HG03460 (cell line): ENCODE results near the gene ATF2.
"Not testable (repeated sequence)": the region's sequence is repeated elsewhere in the genome, so short reads cannot be mapped to it uniquely, and the experiment has no call there.

Experiments
- ATAC-seq: cut with Tn5 transposase; IDR thresholded peaks from one replicate; pipeline ENCODE4 v1.9.1; 2021; ENCODE audit not compliant: unreplicated experiment

Gene ATF2

GRCh38 chr2:175167076-175167791, 769 bp downstream of the ATF2 start:
- peak; percentile 5 for ATAC-seq

- ATAC-seq, result no peak
These were observed 1.7 kb downstream of the ATF2 start for GRCh38 chr2:175166216-175166824.

DNA sequence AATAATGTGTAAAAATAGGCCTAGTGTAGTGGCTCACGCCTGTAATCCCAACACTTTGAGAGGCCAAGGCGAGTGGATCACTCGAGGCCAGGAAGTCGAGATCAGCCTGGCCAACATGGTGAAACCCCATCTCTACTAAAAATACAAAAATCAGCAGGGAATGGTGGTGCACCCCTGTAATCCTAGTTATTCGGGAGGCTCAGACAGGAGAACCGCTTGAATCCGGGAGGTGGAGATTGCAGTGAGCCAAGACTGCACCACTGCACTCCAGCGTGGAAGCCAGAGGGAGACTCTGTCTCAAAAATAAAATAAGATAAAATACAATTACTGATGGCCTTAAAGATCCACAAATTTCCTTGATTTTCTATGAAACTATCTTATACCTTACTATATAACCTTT, 3.8 kb downstream of the ATF2 start:
- ATAC-seq, result no peak

GRCh38 chr2:175158894-175159293, 9.1 kb downstream of the ATF2 start:
- no peak for ATAC-seq

DNA sequence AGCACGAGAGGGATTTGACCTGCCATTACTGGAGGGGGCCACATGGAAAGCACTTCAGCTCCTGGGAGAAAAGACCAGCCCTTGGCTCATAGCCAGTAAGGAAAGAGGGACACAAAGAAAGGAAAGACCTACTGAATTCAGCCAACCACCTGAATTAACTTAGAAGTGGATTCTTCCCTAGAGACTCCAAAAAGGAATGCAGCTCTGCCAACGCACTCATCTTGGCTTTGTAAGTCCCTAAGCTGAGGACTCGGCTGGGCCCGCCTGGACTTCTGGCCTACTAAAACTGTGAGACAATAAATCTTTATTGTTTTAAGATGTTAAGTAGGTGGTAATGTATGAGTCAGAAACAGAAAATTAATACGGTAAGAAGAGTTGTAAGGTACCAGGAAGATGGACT, 11.5 kb downstream of the ATF2 start:
- no peak for ATAC-seq

DNA sequence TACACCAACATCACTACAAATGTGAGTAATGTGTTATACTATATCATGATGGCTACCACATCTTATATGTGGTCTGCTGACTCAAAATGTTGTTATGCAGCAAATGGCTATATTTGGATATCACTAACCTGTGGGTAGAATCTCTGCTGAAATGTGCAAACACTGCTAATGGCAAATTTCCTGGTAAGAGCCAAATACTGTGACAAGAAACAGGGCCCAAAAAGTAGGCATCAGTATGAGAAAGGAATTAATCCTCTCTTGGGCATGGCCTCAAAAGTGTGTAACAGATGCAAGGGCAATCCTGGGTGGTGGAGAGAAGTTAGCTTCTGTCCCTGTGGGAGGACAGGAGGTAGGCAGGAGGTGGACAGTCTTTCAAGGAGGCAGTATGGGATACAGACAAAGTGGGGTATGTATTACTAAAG, 13.3 kb downstream of the ATF2 start:
- peak; percentile 60 for ATAC-seq

DNA sequence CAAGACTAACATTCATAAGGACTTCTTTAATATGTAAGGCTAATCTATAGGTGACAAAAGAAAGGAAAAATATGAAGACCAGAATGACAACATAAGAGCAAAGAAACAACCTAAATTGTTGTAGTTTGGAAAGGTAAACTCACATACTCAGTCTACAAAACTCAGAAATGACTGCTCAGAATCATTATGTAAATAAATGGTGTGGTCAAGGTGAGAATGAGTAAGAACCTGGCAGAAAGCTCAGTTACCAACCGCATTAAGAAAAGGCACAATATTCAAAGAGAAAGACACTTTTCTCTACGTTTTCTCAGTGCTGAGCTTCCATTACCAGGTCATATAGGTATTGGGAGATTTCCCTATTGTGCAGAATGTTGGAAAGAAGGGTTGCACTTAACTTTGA, 15.8 kb downstream of the ATF2 start:
- ATAC-seq, result peak; percentile 66

GRCh38 chr2:175151791-175152190, 16.2 kb downstream of the ATF2 start:
- no peak for ATAC-seq

DNA sequence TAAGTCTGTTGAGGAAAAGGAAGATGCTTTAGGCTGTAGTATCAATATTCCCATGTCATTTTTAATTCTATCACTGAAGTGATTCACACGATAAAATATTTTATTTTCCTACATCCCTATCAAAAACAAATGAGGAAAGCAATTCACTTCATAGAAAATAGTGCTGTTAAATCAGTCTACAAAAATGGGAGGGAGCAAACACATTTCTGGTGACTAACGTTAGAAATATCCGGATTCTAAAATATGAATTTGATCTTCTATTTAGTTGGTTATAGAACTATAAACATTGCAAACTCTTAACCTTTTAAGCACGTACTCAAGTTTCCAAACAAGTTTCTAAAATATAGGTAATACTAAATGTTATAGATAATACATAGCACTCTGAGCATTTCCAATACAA, 20.8 kb downstream of the ATF2 start:
- no peak for ATAC-seq

- no peak for ATAC-seq
These were observed 24.3 kb downstream of the ATF2 start for GRCh38 chr2:175143678-175144077.

GRCh38 chr2:175143191-175143590, 24.8 kb downstream of the ATF2 start:
- ATAC-seq, result no peak

GRCh38 chr2:175140332-175140731, 27.7 kb downstream of the ATF2 start:
- ATAC-seq, result no peak

- no peak for ATAC-seq
These were observed 30.2 kb downstream of the ATF2 start for GRCh38 chr2:175137793-175138192.

- peak; percentile 58 for ATAC-seq
These were observed 31.4 kb downstream of the ATF2 start for GRCh38 chr2:175136334-175137215.

GRCh38 chr2:175135862-175136261, 32.1 kb downstream of the ATF2 start:
- no peak for ATAC-seq

- no peak for ATAC-seq
These were observed 32.8 kb downstream of the ATF2 start for GRCh38 chr2:175135177-175135576.

DNA sequence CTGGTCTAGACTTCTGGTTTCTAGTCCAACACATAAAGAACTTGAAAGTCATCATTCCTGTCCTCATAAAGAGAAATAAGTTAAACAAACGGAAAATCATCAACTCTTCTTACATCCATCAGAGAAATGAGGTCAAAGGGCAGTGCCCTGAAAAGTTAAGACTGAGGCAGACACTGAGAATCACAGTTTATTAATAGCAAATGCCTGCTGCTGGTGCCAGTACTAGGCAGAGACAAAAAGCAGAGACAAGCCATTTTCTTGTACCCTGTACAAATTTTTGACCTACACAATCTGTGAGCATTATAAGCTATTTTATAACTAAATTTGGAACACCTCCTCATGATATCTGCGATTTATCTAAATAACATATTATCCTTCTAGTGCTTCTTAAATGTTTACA, 36.8 kb downstream of the ATF2 start:
- no peak for ATAC-seq

GRCh38 chr2:175126661-175127060, 41.3 kb downstream of the ATF2 start:
- ATAC-seq, result no peak

DNA sequence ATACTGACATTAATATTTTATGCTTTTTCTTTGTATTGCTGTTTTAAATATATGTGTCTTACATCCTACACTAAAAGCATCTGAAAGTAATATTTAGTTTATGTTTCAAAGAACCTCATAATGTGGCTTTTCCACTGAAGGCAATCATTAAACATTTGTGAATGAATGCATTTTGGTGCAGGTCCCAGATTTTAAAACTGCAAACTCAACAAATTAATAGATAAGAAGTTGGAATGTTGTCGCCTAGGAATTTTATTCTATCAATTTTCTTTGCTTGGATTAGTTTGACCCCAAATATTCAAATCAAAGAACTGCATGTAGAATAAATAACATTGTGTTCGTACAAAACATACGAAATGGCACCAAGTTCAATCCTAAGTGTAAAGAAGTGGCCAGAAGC, 44.7 kb downstream of the ATF2 start:
- no peak for ATAC-seq

- ATAC-seq, result peak; percentile 56
These were observed 56.8 kb downstream of the ATF2 start for GRCh38 chr2:175111200-175111657.

DNA sequence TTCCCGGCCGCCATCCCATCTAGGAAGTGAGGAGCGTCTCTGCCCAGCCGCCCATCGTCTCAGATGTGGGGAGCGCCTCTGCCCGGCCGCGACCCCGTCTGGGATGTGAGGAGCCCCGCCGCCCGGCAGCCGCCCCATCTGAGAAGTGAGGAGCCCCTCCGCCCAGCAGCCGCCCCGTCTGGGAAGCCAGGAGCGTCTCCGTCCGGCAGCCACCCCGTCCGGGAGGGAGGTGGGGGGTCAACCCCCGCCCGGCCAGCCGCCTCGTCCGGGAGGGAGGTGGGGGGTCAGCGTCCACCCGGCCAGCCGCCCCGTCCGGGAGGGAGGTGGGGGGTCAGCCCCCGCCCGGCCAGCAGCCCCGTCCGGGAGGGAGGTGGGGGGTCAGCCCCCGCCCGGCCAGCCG, 59.9 kb downstream of the ATF2 start:
- not testable (repeated sequence) for ATAC-seq

GRCh38 chr2:175107146-175107545, 60.9 kb downstream of the ATF2 start:
- no peak for ATAC-seq
